A549 (cell line): ENCODE measurements around the gene SYNJ2BP. TPM values are rescaled to one million over a fixed set of nuclear protein-coding genes. Genes with fewer than 3 reads are reported as not detected.
"Not testable (repeated sequence)": the region's sequence is repeated elsewhere in the genome, so short reads cannot be mapped to it uniquely, and the experiment has no call there.

Source experiments
- ATAC-seq, 2 experiments: fragments of 200-7000 bp in 1 of 2; fragments of >200 bp in 1 of 2; cut with Nextera tagmentation in 1 of 2; cut with Tn5 transposase in 1 of 2; 3 replicates each; pipeline versions ENCODE4 v1.8.0 to v1.9.1; 2018 to 2020; ENCODE audit warnings: mild to moderate bottlenecking in 1 of 2, moderate library complexity in 1 of 2
- CTCF ChIA-PET: fragments of 300-600 bp; sonication (Branson Sonifier 250); formaldehyde crosslinking; extraction: SDS; loops from one replicate; lab custom pipeline; 2021; ENCODE audit warnings: antibody characterized with exemption, inconsistent platforms; lab: Yijun Ruan, JAX
- POLR2A ChIA-PET: fragments of 350-600 bp; formaldehyde crosslinking; extraction: SDS; loops from one replicate; lab custom pipeline; 2021; ENCODE audit warnings: antibody characterized with exemption, inconsistent platforms; lab: Yijun Ruan, JAX
- DNase-seq, 2 experiments: peaks; one replicate each; pipeline versions ENCODE4 v3.0.0 to v3.0.0-alpha.2; 2011 to 2016; ENCODE audit warnings: low read depth in 1 of 2, low spot score in 1 of 2
- FAIRE-seq: peaks from 2 replicates; lab custom pipeline; 2011; peaks lifted over from hg19 to GRCh38; lab: Jason Lieb, UNC
- H3K27ac ChIP-seq, 2 experiments: fragments of >200 bp; sonication (Bioruptor Twin); formaldehyde crosslinking; 3 replicates each; pipeline ENCODE4 v1.5.1; 2016 to 2017
- H3K4me1 ChIP-seq: fragments of >200 bp; sonication (Bioruptor Twin); formaldehyde crosslinking; 3 replicates; pipeline ENCODE4 v1.6.1; 2016
- H3K4me2 ChIP-seq: fragments of >200 bp; sonication (Bioruptor Twin); formaldehyde crosslinking; 3 replicates; pipeline ENCODE4 v1.6.1; 2016
- H3K4me3 ChIP-seq: fragments of >200 bp; sonication (Bioruptor Twin); formaldehyde crosslinking; 3 replicates; pipeline ENCODE4 v1.5.1; 2016
- H3K9me3 ChIP-seq: fragments of >200 bp; sonication (Bioruptor Twin); formaldehyde crosslinking; 3 replicates; pipeline ENCODE4 v1.6.1; 2016
- BHLHE40 ChIP-seq: IDR thresholded peaks from 2 replicates; pipeline ENCODE4 v1.6.1; 2012; ENCODE audit warnings: low read depth, low read length, inconsistent platforms
- CHD2 ChIP-seq: fragments of 150-350 bp; IDR thresholded peaks from 2 replicates; pipeline ENCODE4 v1.6.1; 2014; ENCODE audit warnings: low read length; ENCODE audit not compliant: partially characterized antibody
- EHMT2 ChIP-seq: fragments of 200-600 bp; sonication (generic); IDR thresholded peaks from 2 replicates; pipeline ENCODE4 v1.6.1; 2016; ENCODE audit warnings: antibody characterized with exemption, low read depth, mild to moderate bottlenecking, moderate library complexity
- ELK1 ChIP-seq: fragments of 150-350 bp; IDR thresholded peaks from 2 replicates; pipeline ENCODE4 v1.6.1; 2014; ENCODE audit warnings: low read depth, mild to moderate bottlenecking, low read length
- ESRRA ChIP-seq: fragments of 150-350 bp; IDR thresholded peaks from 2 replicates; pipeline ENCODE4 v1.6.1; 2014; ENCODE audit warnings: mild to moderate bottlenecking, low read length, borderline replicate concordance
- FOXS1 ChIP-seq: fragments of 250-450 bp; sonication (Bioruptor Pico); IDR thresholded peaks from 2 replicates; pipeline ENCODE4 v1.5.0; 2020; ENCODE audit warnings: mild to moderate bottlenecking, moderate library complexity
- GATA3 ChIP-seq: IDR thresholded peaks from 2 replicates; pipeline ENCODE4 v1.6.1; 2012; ENCODE audit warnings: borderline replicate concordance
- HEYL ChIP-seq: fragments of 250-450 bp; sonication (Bioruptor Pico); IDR thresholded peaks from 2 replicates; pipeline ENCODE4 v1.8.0; 2021; ENCODE audit warnings: mild to moderate bottlenecking, moderate library complexity
- HOXB5 ChIP-seq: fragments of 250-450 bp; sonication (Bioruptor Pico); IDR thresholded peaks from 2 replicates; pipeline ENCODE4 v1.5.0; 2020; ENCODE audit warnings: mild to moderate bottlenecking, moderate library complexity
- MAZ ChIP-seq: fragments of 150-350 bp; IDR thresholded peaks from 2 replicates; pipeline ENCODE4 v1.6.1; 2014; ENCODE audit warnings: antibody characterized with exemption, low read depth, low read length, borderline replicate concordance
- MYC ChIP-seq: IDR thresholded peaks from 2 replicates; pipeline ENCODE4 v1.6.1; 2012; ENCODE audit warnings: mild to moderate bottlenecking, inconsistent platforms, low read length, improper control_type of control experiment, borderline replicate concordance
- NFE2L2 ChIP-seq: fragments of 150-350 bp; conservative IDR thresholded peaks from 2 replicates; pipeline ENCODE4 v1.6.1; 2014; ENCODE audit warnings: low read length
- PHF8 ChIP-seq: fragments of 200-600 bp; sonication (generic); IDR thresholded peaks from 2 replicates; pipeline ENCODE4 v1.6.1; 2016; ENCODE audit warnings: low read depth, mild to moderate bottlenecking, antibody characterized with exemption, moderate library complexity, borderline replicate concordance
- RARB ChIP-seq: fragments of 250-450 bp; sonication (Bioruptor Pico); IDR thresholded peaks from 2 replicates; pipeline ENCODE4 v1.8.0; 2021; ENCODE audit warnings: mild to moderate bottlenecking, moderate library complexity
- RCOR1 ChIP-seq: fragments of 150-350 bp; IDR thresholded peaks from 2 replicates; pipeline ENCODE4 v1.6.1; 2014; ENCODE audit warnings: antibody characterized with exemption, low read length, low read depth
- SREBF2 ChIP-seq: fragments of 450-650 bp; IDR thresholded peaks from 2 replicates; pipeline ENCODE4 v1.6.1; 2014; ENCODE audit warnings: mild to moderate bottlenecking, moderate library complexity
- TFCP2L1 ChIP-seq: fragments of 250-450 bp; sonication (Bioruptor Pico); IDR thresholded peaks from 2 replicates; pipeline ENCODE4 v1.5.0; 2021; ENCODE audit warnings: mild to moderate bottlenecking
- TP53 ChIP-seq: fragments of 250-450 bp; sonication (Bioruptor Pico); IDR thresholded peaks from 2 replicates; pipeline ENCODE4 v1.5.0; 2021; ENCODE audit warnings: mild to moderate bottlenecking, moderate library complexity
- USF2 ChIP-seq: fragments of 450-650 bp; IDR thresholded peaks from 2 replicates; pipeline ENCODE4 v1.6.1; 2014; ENCODE audit warnings: antibody characterized with exemption
- ZC3H11A ChIP-seq: fragments of 450-650 bp; IDR thresholded peaks from 2 replicates; pipeline ENCODE4 v1.6.1; 2014; ENCODE audit warnings: antibody characterized with exemption, mild to moderate bottlenecking
- ZFP36 ChIP-seq: fragments of 450-650 bp; IDR thresholded peaks from 2 replicates; pipeline ENCODE4 v1.6.1; 2014; ENCODE audit warnings: borderline replicate concordance; ENCODE audit not compliant: partially characterized antibody
- WGBS: methylation state at CpG from one replicate; pipeline ENCODE4 v1.1.6; 2017; ENCODE audit errors: missing lambda C conversion rate; 5-methylcytosine and 5-hydroxymethylcytosine counted together
- polyA plus RNA-seq, 4 experiments: library from polyadenylated mRNA; depleted of rRNA in 3 of 4; stranded (reverse); fragments of >200 nt; fragmentation: RNase III in 1 of 4; extraction: RNeasy Plus Mini Kit Qiagen cat#74134 plus additional on column Dnase treatment in 1 of 4; gene quantifications; 2 replicates in 3 of 4; 3 replicates in 1 of 4; pipeline ENCODE4 v1.2.3, GENCODE V29; 2011 to 2017

SYNJ2BP gene
- polyA plus RNA-seq, 2 of the 4 experiments (the other 2 are of a cell fraction), result 13.0 to 31.9 TPM

GRCh38 chr14:70403335-70403734, 13.6 kb downstream of the SYNJ2BP start:
- FAIRE-seq, DNase-seq, POLR2A ChIA-PET, H3K9me3 ChIP-seq, H3K4me3 ChIP-seq, H3K27ac ChIP-seq, H3K4me2 ChIP-seq, H3K4me1 ChIP-seq, ATAC-seq: not testable (repeated sequence)
- CTCF ChIA-PET, result interaction anchor here (0.6 kb wide), 1 partner anchor 161 kb away, joined by 6 read pairs; no protein-coding TSS in a partner anchor
- WGBS, result 78% methylated on average over 4 of the region's 4 CpGs

GRCh38 chr14:70401643-70402042, 15.2 kb downstream of the SYNJ2BP start:
- ChIA-PET POLR2A (no interaction called here), CTCF (no interaction called here)
- TF ChIP-seq ESRRA (no peak), ZFP36 (no peak), MAZ (no peak), PHF8 (no peak), TP53 (CRISPR knock-in tag) (no peak), NFE2L2 (no peak), BHLHE40 (no peak)
- WGBS, result 89% methylated on average over 4 of the region's 4 CpGs
- H3K27ac ChIP-seq, result no peak overlapping the region
- FAIRE-seq, result no peak
- no peak overlapping the region for H3K4me2 ChIP-seq
- ATAC-seq, result no peak
- no peak for DNase-seq
- H3K4me3 ChIP-seq, result no peak overlapping the region
- H3K9me3 ChIP-seq, result no peaks in the 10 kb centered on the region
- H3K4me1 ChIP-seq, result no peaks in the 10 kb centered on the region

GRCh38 chr14:70398706-70399431, 18.0 kb downstream of the SYNJ2BP start:
- Histone ChIP-seq H3K4me1 (no peaks in the 10 kb centered on the region), H3K4me2 (no peak overlapping the region), H3K27ac (no peak overlapping the region), H3K4me3 (no peak overlapping the region), H3K9me3 (no peaks in the 10 kb centered on the region)
- TF ChIP-seq SREBF2 (no peak), HEYL (no peak), RCOR1 (no peak), ZC3H11A (no peak), EHMT2 (no peak), RARB (CRISPR knock-in tag) (no peak), FOXS1 (CRISPR knock-in tag) (no peak), TFCP2L1 (CRISPR knock-in tag) (no peak), HOXB5 (CRISPR knock-in tag) (no peak), PHF8 (no peak), GATA3 (no peak), ELK1 (no peak), CHD2 (no peak), MYC (no peak), NFE2L2 (no peak), USF2 (no peak)
- ATAC-seq, result no peak; a peak in 1 of 6 replicates
- ChIA-PET CTCF (no interaction called here), POLR2A (no interaction called here)
- 91% methylated on average over 17 of the region's 23 CpGs for WGBS
- no peak for DNase-seq
- FAIRE-seq, result no peak
